ENCODE data around the gene PLCB1.
"Not testable (repeated sequence)": the region's sequence is repeated elsewhere in the genome, so short reads cannot be mapped to it uniquely, and the experiment has no call there.

The PLCB1 gene

DNA sequence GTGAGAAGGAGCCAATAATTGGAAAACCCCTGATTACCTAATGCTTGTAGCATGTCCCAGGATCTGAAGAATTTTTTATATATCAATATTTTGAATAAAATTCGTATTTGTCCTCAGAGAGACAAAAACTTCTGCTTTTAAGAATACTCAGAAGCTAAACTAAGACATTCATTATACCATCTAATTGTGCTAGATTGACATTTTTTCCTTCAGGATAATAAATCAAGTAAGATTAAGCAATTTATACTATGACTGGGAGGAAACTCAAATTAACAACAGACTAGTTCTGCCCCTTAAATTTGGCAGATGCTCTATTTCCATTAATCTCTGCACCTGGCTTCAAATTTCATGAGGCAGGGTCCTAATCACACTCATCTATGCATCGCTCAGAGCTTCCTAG lies 291.4 kb downstream of the PLCB1 start:
- peak; percentile 71 for DNase-seq

DNA sequence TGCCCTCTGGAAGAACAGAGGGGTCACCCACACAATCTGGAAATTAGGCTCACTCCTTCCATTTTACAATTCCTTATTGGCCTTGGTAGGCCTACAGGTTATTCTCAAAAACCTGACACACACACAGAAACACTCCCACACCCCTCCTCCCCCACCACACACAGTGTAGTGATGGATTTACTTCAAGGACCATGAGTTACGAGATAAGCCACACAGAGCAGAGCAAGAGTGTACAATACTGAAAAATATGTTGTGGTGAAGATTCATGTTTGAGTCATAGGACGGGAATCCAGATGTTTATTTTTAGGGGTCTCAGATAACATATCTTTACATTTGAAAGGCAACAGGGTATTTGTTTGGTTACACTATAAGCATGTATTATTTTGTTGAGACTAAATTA lies 291.9 kb downstream of the PLCB1 start:
- peak; percentile 43 for DNase-seq

DNA sequence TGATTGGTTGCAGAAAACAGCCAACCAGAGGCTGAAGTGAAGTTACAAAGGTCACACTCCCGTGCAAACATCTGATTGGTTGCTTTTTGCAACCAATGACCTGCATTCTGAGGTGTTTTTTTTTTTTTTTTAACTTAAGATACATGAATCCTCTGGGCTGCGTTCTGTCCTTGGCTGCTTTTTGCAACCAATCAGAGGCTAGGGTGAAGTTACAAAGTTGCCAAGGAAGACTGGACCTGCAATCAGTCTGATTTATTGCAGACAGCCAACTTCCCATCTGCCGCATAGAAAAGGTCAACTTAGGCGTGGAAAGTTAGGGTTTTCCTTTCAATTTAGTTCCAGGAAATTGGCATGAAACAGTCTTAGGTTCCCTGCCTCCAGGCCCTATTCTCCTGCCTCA lies 292.9 kb downstream of the PLCB1 start:
- DNase-seq, result no peak

DNA sequence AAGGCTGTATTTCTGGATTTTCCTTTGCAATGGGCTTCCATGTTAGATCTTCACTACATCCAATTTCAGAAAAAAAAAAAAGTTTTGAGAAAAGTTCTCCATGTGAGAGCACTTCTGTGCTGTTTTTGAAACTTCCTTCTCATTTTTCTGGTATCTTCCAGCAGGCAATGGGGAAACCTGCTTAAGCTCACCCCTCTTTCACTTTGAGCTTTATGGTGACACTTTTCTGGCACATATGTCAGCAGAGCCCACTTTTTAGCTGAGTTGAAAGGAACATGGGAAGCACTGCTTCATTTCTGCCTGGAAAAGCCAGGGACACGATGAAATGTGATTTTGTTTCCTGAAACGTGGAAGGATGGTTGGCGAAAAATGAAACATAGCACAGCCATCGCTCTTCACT lies 293.7 kb downstream of the PLCB1 start:
- DNase-seq, result no peak

GRCh38 chr20:8427419-8428040 lies 295.5 kb downstream of the PLCB1 start:
- DNase-seq, result no peak

DNA sequence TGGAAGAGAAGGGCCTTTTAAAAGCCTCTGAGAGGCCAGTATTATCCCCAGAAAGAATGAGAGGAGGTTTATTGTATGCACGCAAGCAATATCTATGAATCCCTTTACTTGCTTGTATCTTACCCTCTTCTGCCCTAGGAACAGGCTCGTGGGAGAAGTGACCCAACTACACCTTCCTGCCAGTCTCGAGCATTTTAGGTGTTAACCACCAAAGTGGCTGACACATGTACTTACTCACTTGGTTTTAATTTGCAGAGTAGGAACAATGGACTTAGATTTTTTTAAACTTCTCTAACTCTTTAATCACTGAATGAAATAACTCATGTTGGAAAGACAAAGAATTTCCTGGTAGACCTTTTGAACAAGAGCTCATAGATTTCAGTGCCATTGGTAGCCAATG lies 296.9 kb downstream of the PLCB1 start:
- no peak for DNase-seq

DNA sequence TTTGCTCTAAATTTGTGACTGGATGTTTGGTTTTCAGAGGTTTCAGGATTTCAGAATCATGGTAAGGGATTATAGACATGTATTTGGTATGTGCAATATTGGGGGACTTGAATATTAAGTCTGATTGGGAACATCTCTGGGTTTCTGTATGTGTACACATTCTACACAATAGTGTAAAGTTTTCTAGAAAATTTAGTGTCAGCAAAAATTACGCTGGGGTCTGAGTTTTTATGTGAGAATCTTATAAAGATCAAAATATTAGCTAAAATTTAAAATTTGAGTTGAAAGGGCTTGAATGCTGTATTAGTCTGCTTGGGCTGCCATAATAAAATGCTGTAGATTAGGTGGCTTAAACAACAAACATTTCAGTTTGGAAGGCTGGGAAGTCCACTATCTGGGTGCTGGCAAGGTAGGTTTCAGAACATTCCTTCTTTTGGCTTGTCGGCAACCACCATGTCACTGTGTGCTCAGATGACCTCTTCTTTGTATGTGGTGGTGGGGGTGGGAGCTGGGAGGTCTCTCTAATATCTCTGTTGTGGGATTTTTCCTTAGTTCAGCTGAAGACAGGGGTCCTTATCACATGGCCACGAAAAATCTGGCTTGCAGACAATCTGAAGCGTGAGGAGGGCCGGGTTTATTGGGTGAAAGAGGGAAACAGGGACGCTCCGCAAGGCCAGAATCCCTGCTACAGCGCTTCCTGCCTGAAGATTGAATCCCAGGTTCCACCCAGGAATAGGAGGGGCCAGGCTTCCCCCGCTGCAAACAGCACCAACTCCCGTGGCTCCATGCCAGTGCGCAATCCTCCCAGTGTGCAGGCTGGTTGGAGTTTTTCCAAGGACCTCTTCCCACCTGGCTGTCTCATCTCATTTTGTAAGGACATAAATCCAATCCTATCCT lies 299.7 kb downstream of the PLCB1 start:
- DNase-seq, result peak; percentile 95

- peak; percentile 65 for DNase-seq
Observed at GRCh38 chr20:8432435-8433148, 300.5 kb downstream of the PLCB1 start.

- DNase-seq, result no peak
Observed at GRCh38 chr20:8433291-8433690, 301.2 kb downstream of the PLCB1 start.

DNA sequence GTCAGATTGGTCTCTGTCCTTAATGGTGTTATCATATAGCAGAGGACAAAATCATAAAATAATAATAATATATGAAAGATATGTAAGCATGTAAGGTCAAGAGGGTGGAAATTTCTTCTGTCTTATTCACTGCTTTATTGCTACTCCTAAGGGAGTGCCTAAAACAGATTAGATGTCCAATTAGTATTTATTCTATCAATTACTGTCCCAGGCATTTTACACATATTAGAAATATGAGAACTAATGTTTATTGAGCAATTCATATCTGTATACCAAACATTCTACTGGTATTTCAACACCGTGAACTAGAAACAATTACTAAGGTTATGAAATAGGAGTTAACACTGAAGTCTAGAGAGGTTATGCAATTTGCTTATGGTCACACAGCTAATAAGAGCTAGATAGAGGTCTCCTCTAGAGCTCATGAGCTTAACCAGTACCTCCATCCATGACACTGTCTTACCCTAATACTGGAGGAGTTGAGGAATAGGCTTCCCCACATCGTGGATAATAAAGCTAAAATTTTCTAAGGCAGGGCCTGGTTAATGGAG lies 302.3 kb downstream of the PLCB1 start:
- DNase-seq, result no peak

DNA sequence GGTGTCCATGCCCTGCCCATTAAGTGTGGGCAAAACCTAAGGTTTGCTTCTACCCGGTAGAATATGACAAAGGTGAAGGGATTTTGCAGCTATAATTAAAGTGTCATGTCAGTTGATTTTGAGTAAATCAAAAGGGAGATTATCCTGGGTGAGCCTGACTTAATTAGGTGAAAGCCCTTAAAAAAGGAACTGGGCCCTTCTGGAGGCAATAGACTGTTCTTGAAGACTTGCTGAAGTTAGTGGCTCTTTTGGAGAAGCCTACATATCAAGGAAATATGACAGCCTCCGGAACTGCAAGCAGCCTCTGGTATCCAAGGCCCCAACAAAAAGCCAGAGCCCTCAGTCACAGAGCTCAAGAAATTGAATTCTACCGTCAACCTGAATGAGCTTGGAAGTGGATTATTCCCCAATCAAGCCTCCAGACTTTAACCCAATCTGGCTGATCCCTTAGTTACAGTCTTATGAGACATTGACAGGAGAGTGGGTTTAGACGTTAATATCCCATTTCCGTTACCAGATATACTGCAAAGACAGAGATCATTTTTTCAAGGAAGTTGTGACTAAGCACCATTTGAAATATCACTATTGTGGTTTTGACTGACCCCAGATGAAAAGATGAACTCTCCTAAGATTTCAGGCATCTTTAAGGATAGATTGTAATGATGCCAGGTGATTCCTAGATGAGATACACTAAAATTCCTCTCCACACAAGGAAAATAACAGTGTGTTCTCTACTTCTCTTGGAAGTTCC lies 303.4 kb downstream of the PLCB1 start:
- DNase-seq, result no peak

DNA sequence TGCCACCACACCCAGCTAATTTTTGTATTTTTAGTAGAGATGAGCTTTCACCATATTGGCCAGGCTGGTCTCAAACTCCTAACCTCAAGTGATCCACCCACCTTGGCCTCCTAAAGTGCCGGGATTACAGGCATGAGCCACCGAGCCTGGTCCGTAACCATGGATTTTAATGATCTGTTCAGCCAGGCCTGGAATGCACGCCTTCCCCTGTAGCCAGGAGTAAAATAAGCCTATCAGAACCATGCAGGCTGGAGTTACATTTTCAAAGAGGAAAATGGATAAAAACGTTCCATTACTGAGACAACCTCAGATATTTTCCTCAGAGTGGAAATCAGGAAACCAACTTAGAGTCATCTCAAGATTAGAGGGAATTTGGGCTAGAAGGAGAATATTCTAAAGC lies 304.9 kb downstream of the PLCB1 start:
- not testable (repeated sequence) for DNase-seq

GRCh38 chr20:8438748-8439147 lies 306.7 kb downstream of the PLCB1 start:
- no peak for DNase-seq

GRCh38 chr20:8443464-8444072 lies 311.5 kb downstream of the PLCB1 start:
- no peak for DNase-seq

DNA sequence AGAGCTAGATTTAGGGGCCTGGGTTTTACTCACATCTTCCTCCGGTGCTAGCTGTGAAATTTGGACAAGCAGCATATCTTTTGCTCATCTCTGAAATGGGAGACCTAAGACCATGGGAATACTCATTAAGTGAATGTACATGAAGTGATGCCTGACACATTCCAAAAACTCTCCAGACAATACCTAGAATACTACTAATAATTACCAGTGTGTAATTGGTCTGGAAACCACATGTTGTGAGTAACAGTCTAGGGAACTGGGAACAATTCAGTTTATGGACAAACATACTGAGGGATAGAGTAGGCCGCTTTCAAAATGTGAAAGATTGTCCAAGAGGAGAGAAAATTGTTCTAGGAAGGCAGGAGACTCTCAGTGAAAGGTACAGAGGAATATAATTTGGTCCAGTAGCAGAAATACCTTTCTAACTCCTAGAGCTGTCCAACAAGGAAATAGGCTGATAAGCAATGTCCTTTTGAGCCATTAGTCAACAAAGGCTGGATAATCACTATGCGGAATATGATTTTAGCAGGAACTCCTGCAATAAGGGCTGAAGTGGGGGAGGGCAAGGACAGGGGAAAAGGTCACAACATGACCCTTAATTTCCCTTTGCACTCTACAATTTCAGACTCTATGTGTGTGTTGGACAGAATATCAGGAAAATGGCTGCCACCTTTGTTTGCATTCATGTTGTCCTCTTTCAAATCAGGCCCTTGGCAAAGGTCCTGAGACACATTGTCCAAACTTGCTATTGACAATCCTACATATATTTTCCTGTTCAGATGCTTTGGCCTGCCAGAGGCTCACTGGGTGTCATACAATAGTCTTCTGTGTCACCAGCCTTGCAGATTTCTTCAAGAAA lies 315.4 kb downstream of the PLCB1 start:
- DNase-seq, result no peak

DNA sequence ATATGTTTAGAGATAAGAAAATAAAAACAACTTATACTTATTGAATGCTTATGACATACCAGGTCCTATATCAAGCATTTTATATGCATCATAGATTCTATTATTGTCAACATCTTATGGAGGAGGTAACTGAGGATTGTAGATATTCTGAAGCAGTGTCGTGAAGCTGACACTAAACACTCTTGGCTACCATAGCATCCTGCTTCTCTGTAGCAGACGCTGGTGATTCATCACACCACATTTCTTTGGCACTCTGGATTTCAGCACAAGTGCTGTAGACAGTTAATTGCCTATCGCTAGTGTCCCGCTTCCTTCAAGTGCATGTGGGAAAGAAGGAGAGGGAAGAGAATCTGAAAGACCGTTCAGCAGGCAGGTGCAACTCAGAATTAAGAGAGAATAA lies 317.1 kb downstream of the PLCB1 start:
- no peak for DNase-seq

DNA sequence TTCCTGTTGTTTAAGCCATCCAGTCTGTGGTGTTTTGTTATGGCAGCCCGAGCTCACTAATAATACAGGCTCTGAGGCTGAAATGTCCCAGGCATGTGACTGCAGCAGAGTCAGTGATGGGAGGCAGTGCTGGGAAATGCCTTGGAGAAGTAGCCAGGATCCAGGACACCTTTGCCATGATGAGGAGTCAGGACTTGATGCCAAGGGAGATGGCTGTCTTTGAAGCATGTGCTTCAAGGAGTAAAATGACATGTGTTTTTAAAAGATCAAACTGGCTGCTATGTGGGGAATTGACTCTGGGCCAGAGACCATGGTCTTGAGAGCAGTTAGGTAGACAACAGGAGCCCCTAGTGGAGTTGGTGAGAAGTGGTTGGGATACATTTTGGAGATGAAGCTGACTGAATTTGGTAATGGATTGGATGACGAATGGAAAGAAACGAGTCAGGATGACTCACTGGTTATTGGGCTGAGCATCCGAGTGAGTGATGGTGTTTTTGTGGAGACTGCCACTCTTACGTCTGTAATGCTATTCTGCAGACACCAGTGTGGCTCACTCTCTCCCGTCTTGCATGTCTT lies 322.2 kb downstream of the PLCB1 start:
- peak; percentile 41 for DNase-seq

- DNase-seq, result no peak
Observed at GRCh38 chr20:8456765-8457164, 324.7 kb downstream of the PLCB1 start.

DNA sequence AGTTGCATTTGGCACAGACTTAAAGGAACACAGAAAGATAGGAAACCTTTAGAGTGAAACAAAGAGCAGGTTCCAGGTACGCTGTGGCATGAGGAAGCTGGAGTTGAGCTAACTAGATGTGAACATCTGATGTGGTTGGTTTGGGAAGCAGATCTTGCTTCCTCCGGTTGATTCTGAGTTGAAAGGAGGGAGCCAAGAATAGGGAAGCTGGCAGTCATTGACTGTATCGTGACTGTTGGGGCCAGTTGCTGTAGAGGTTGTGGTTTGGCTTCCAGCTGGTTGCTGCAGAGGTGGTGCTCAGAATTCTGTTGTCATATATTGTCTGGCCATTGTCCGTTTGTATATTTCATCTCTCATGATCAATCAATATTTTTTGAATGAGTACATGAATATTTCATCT lies 325.9 kb downstream of the PLCB1 start:
- DNase-seq, result no peak

DNA sequence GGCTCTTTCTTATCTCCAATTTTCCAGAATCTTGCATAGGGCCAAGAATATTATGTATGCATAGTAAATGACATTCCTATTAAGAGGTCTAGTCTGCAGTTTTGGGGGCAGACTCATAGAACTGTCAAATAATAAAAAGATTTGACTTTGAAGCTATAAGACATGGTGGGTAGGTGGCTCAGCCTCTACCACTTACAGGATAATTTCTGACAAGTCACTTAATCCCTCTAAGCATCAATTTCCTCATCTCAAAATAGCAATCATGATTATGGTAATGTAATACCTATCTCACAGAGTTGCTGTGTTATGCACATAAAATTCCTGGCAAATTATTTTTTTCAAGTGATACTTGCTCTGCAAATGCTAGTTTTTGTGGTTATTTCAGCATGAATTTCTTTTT lies 329.1 kb downstream of the PLCB1 start:
- no peak for DNase-seq

- no peak for DNase-seq
Observed at GRCh38 chr20:8464368-8464767, 332.3 kb downstream of the PLCB1 start.

Measured in NCI-H2171 treated with DMSO at 0.1 percent for 48 hours (cell line).